Spinal cord (tissue), 10 donors: ENCODE results near the gene SNX32. TPM values are rescaled to one million over a fixed set of nuclear protein-coding genes. Genes with fewer than 3 reads are reported as not detected.

Source experiments
- DNase-seq, 6 donors: peaks; one replicate each; pipeline versions ENCODE4 v3.0.0 to v3.0.0-alpha.2; 2013 to 2015; ENCODE audit warnings: low spot score in 6 of 6, low read depth in 4 of 6
- H3K27ac ChIP-seq: one replicate; pipeline ENCODE4 v1.5.1; 2013; ENCODE audit warnings: low read depth, low read length, control low read depth
- H3K27me3 ChIP-seq: one replicate; pipeline ENCODE4 v1.6.1; 2013; ENCODE audit warnings: low read length; ENCODE audit not compliant: control insufficient read depth, insufficient read depth
- H3K36me3 ChIP-seq: one replicate; pipeline ENCODE4 v1.6.1; 2013; ENCODE audit warnings: low read length; ENCODE audit not compliant: control insufficient read depth, insufficient read depth
- H3K4me1 ChIP-seq: one replicate; pipeline ENCODE4 v1.6.1; 2013; ENCODE audit warnings: low read length; ENCODE audit not compliant: control insufficient read depth, insufficient read depth
- H3K4me3 ChIP-seq: one replicate; pipeline ENCODE4 v1.5.1; 2013; ENCODE audit warnings: low read depth, low read length, control low read depth
- H3K9me3 ChIP-seq: one replicate; pipeline ENCODE4 v1.6.1; 2013; ENCODE audit warnings: low read length; ENCODE audit not compliant: control insufficient read depth, insufficient read depth
- WGBS: methylation state at CpG from one replicate; pipeline ENCODE4 v1.1.5; 2013; ENCODE audit warnings: missing lambda C conversion rate; ENCODE audit not compliant: insufficient coverage; 5-methylcytosine and 5-hydroxymethylcytosine counted together
- polyA plus RNA-seq, 2 donors: library from polyadenylated mRNA; unstranded; fragments of 120-200 nt; gene quantifications; one replicate each; pipeline ENCODE4 v1.2.1, GENCODE V29; 2013; ENCODE audit not compliant: insufficient read length in 2 of 2
- total RNA-seq, 2 donors: library from RNA; depleted of rRNA in 1 of 2; stranded (reverse); fragments of 120-200 nt in 1 of 2; fragments of >200 nt in 1 of 2; gene quantifications; one replicate each; pipeline versions ENCODE4 v1.2.3 to v1.2.4, GENCODE V29; 2013 to 2014
- donor health status: healthy.

SNX32 gene
- total and polyA plus RNA-seq, 4 donors: 3.3 to 22.1 (median 6.8) TPM

DNA sequence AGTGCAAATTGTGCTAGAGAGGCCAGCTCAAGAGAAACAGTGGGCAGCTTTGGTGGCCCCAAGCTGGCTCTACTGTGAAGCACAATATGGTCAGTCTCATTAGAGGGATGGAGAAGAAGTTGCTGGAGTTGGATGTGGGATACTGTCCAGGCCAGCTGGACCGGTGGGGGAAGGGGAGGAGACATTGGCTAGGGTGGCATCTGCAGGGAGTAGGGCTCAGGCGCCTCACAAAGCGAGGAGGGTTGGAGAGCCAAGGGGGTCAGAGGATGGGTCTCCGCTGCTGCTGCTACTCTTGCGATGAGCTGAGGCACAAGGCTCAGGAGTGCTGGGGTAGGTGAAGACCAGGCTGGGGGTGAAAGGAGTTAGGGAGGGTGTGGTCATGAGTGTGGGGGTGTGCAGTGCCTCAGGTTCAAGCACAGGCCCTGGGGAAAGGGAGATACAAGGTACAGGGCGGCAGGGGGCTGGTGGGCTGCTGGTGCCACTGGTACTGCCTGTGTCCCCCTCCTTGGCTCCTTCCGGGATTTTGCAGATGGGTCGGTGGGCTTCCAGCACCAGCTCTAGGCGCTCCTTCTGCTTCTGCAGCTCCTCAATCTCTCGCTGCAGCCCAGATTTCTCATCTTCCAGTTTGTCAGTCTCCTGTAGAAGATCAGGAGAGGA, 59.0 kb downstream of the SNX32 start:
- Histone ChIP-seq H3K4me1 (peaks cover 51% of the 10 kb centered on the region), H3K27ac (peak overlapping the region; percentile 69), H3K9me3 (no peaks in the 10 kb centered on the region), H3K27me3 (peaks cover 18% of the 10 kb centered on the region), H3K4me3 (no peak overlapping the region), H3K36me3 (peaks cover 2% of the 10 kb centered on the region)
- WGBS: 77% methylated on average over 6 of the region's 10 CpGs
- DNase-seq: no peak

DNA sequence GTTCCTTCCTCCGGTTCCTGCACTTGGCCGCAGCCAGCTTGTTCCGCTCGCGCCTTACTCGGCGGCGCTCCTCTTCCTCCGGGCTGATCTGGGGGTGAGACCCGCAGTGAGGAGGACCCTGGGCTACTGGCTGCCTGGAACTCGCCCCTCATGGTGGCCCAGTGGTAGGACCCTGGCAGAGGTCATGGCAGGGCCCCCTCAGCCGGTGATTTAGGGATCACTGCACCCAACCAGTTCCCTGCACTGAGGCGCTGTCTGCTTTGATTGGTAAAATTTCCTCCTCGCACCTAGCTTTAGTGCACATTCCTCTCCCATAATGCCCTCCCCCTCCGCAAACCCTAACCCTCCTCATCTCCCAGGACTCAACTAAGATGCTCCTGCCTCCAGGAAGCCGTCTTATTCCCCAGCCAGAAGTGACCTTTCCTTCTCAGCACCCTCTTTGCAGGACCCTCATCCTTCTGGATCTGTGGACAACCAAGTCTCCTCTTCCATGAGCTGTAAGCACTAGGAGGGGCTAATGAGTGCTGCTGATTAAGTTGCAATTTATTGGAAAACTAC, 60.4 kb downstream of the SNX32 start:
- no peak for DNase-seq
- Histone ChIP-seq H3K9me3 (no peaks in the 10 kb centered on the region), H3K27ac (peak overlapping the region; percentile 67), H3K27me3 (peaks cover 30% of the 10 kb centered on the region), H3K4me3 (no peak overlapping the region), H3K4me1 (peaks cover 43% of the 10 kb centered on the region), H3K36me3 (peaks cover 2% of the 10 kb centered on the region)
- 81% methylated on average over 14 of the region's 16 CpGs for WGBS

DNA sequence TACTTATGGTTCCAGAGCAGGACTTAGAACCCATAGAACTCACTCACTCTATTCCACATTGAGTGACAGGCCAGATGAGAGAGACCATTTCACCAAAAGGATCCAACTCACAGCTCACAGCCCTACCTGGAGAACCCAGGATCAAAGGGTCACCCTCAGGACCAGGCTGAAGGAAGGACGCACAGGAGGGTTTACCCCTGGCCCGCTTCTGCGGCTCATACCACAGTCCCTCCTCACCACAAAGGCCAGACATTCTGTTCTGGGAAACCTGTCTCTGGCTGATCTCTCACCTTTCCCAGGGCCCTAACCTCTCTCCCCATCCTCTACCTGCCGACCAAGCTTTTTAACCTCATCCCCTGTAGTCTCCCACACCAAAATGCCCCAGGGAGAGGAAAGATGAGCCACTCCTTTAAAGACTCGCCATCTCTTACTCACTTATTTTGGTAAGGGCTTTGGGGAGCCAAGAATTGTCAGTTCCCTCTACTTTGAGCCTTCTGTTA, 61.8 kb downstream of the SNX32 start:
- Histone ChIP-seq H3K36me3 (peaks cover 2% of the 10 kb centered on the region), H3K4me1 (peaks cover 48% of the 10 kb centered on the region), H3K4me3 (no peak overlapping the region), H3K27me3 (peaks cover 44% of the 10 kb centered on the region), H3K9me3 (no peaks in the 10 kb centered on the region), H3K27ac (no peak overlapping the region)
- WGBS: 90% methylated on average over 3 of the region's 5 CpGs
- no peak for DNase-seq

- no peak overlapping the region for H3K4me3 ChIP-seq
- peaks cover 52% of the 10 kb centered on the region for H3K27me3 ChIP-seq
- H3K4me1 ChIP-seq: peaks cover 46% of the 10 kb centered on the region
- peaks cover 2% of the 10 kb centered on the region for H3K36me3 ChIP-seq
- H3K9me3 ChIP-seq: no peaks in the 10 kb centered on the region
- 86% methylated on average over 14 of the region's 14 CpGs for WGBS
- no peak for DNase-seq
- no peak overlapping the region for H3K27ac ChIP-seq
Observed at GRCh38 chr11:65896034-65896999, 62.6 kb downstream of the SNX32 start.

DNA sequence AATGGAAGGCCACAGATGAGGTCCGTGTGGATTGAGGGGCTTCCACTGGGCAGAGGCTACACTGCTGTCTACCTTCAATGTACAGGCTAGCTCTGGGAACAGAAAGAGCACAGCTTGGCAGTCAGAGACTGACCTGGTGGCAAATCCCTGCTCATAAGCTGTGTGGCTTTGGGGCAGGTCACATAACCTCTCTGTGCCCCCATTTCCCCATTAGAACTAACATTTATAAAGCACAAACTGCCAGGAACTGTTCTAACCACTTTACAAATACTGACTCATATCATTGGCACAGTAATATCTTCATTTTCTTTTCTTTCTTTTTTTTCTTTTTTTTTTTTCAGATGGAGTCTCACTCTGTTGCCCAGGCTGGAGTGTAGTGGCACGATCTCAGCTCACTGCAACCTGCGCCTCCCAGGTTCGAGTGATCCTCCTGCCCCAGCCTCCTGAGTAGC, 63.3 kb downstream of the SNX32 start:
- no peaks in the 10 kb centered on the region for H3K36me3 ChIP-seq
- peaks cover 58% of the 10 kb centered on the region for H3K27me3 ChIP-seq
- peaks cover 38% of the 10 kb centered on the region for H3K4me1 ChIP-seq
- 94% methylated on average over 4 of the region's 4 CpGs for WGBS
- no peak overlapping the region for H3K4me3 ChIP-seq
- no peak overlapping the region for H3K27ac ChIP-seq
- H3K9me3 ChIP-seq: no peaks in the 10 kb centered on the region
- no peak for DNase-seq

- peaks cover 70% of the 10 kb centered on the region for H3K27me3 ChIP-seq
- DNase-seq: no peak
- no peaks in the 10 kb centered on the region for H3K9me3 ChIP-seq
- 21% methylated on average over 27 of the region's 28 CpGs for WGBS
- peaks cover 21% of the 10 kb centered on the region for H3K4me1 ChIP-seq
- no peak overlapping the region for H3K27ac ChIP-seq
- H3K36me3 ChIP-seq: no peaks in the 10 kb centered on the region
- H3K4me3 ChIP-seq: no peak overlapping the region
Observed at GRCh38 chr11:65898656-65899355, 65.0 kb downstream of the SNX32 start.

DNA sequence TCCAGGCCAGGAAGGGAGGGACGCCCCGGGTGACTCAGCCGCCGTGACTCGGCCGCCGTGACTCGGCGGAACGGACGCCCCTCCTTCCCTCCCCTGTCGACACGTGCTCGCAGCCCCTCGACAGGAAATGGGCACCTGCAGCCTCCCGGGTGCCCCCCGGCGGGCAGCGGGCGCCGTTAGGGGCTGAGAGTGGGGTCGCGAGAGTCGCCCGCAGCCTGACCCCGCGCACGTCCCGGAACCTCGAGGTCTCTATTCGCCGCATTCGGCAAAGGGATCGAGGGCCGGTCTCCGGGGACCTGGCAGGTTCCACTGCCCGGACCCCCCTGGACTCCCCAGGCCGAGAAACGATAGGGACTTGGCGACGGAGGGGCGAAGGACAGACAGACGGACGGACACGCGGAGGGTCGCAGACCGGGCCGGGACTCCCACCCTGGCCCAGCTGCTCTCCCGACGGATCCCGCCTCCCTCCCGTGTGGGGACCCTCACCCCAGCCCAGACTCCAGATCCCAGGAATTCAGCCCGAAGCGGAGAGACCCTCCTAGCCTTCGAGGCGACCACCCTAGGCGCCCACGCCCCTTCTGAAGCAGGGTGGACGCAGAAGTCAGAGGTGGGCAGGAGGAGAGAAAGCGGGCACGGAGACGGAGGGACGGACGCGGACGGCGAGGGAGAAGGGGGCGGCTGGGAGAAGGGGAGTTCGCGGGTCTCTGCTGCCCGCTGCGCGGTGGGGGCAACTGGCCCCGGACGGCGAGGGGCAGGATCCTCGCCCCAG, 65.8 kb downstream of the SNX32 start:
- Histone ChIP-seq H3K27me3 (peaks cover 70% of the 10 kb centered on the region), H3K36me3 (no peaks in the 10 kb centered on the region), H3K4me3 (no peak overlapping the region), H3K27ac (no peak overlapping the region), H3K4me1 (peaks cover 18% of the 10 kb centered on the region), H3K9me3 (no peaks in the 10 kb centered on the region)
- 2% methylated on average over 74 of the region's 78 CpGs for WGBS
- DNase-seq: no peak

GRCh38 chr11:65900125-65900898, 66.5 kb downstream of the SNX32 start, which contains the start of gene FOSL1:
Gene FOSL1 (minus strand): TSS chr11:65900388. CDS start chr11:65900339, 49 bp downstream.
- H3K36me3 ChIP-seq: no peaks in the 10 kb centered on the region
- H3K27ac ChIP-seq: no peak within 1 kb of the TSS
- peaks cover 18% of the 10 kb centered on the region for H3K4me1 ChIP-seq
- no peaks in the 10 kb centered on the region for H3K9me3 ChIP-seq
- peak in 2 of 6 donors; percentile 29 to 59 for DNase-seq
- H3K4me3 ChIP-seq: peak within 1 kb of the TSS; percentile 18
- under 1% methylated on average over 72 of the region's 80 CpGs for WGBS
- H3K27me3 ChIP-seq: peaks cover 70% of the 10 kb centered on the region
